H1 (cell line): Measurements from ENCODE around the gene KCNK4.
"Not testable (repeated sequence)": the region's sequence is repeated elsewhere in the genome, so short reads cannot be mapped to it uniquely, and the experiment has no call there.

ENCODE experiments used
- CTBP2 ChIP-seq: IDR thresholded peaks from 2 replicates; pipeline ENCODE4 v1.7.0; 2011; ENCODE audit warnings: borderline replicate concordance, mild to moderate bottlenecking, moderate library complexity, mixed read lengths, low read length; ENCODE audit not compliant: insufficient read depth, insufficient read length
- EP300 ChIP-seq, 2 experiments: IDR thresholded peaks; 1 replicate in 1 of 2; 2 replicates in 1 of 2; pipeline ENCODE4 v1.6.1; 2011 to 2012; ENCODE audit warnings: low read depth in 2 of 2, low read length in 2 of 2, mild to moderate bottlenecking in 2 of 2, borderline replicate concordance in 1 of 2, inconsistent platforms in 1 of 2, moderate library complexity in 1 of 2
- EZH2 ChIP-seq: fragments of 200-600 bp; sonication (generic); IDR thresholded peaks from 2 replicates; pipeline ENCODE4 v1.7.1; 2012; ENCODE audit warnings: low read depth, mild to moderate bottlenecking, moderate library complexity, low read length, inconsistent platforms; ENCODE audit not compliant: severe bottlenecking
- MAFK ChIP-seq: IDR thresholded peaks from 2 replicates; pipeline ENCODE4 v1.6.1; 2012; ENCODE audit warnings: low read depth, mild to moderate bottlenecking, improper control_type of control experiment, low read length
- POLR2A ChIP-seq, 2 experiments: IDR thresholded peaks; 1 replicate in 1 of 2; 2 replicates in 1 of 2; pipeline ENCODE4 v1.6.1; 2011; ENCODE audit warnings: low read depth in 2 of 2, low read length in 2 of 2, mild to moderate bottlenecking in 2 of 2; ENCODE audit errors: control extremely low read depth in 1 of 2
- TF ChIP-seq, protein P1 (sequence below), 3 experiments: IDR thresholded peaks; 1 replicate in 2 of 3; 2 replicates in 1 of 3; pipeline versions ENCODE4 v1.5.1 to v1.6.1; 2011; ENCODE audit warnings: low read length in 3 of 3, mild to moderate bottlenecking in 3 of 3, inconsistent platforms in 2 of 3, low read depth in 1 of 3, moderate library complexity in 1 of 3; ENCODE audit not compliant: insufficient read depth in 1 of 3; ENCODE audit errors: control extremely low read depth in 1 of 3

DNA sequence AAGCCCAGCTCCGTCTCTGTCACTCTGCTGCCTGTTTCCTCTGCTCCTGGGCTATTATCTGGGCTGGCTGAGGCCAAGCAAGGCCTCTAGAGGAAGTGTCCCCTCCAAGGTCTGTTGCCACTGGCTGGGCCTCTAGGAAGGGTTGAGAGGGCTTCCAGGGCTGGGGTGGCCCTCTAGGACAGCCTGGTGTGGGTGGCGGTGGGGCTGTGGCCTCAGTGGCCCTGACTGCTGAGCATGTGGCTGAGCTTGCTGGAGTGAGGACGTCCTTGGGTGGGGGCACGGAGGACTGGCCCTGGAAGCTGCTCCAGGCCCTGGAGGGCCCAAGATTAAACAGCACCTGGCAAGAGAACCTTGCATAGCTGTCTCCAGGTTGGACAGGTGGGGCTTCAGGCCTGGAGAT is 32.9 kb downstream of the KCNK4 start:
- TF ChIP-seq, protein P1, sequence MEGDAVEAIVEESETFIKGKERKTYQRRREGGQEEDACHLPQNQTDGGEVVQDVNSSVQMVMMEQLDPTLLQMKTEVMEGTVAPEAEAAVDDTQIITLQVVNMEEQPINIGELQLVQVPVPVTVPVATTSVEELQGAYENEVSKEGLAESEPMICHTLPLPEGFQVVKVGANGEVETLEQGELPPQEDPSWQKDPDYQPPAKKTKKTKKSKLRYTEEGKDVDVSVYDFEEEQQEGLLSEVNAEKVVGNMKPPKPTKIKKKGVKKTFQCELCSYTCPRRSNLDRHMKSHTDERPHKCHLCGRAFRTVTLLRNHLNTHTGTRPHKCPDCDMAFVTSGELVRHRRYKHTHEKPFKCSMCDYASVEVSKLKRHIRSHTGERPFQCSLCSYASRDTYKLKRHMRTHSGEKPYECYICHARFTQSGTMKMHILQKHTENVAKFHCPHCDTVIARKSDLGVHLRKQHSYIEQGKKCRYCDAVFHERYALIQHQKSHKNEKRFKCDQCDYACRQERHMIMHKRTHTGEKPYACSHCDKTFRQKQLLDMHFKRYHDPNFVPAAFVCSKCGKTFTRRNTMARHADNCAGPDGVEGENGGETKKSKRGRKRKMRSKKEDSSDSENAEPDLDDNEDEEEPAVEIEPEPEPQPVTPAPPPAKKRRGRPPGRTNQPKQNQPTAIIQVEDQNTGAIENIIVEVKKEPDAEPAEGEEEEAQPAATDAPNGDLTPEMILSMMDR (IDR thresholded peaks at IDR 0.05; ENCODE audit: control extremely low read depth in 1 of 3, insufficient read depth in 1 of 3, low read depth in 1 of 3, low read length in 3 of 3), result not testable (repeated sequence)
- not testable (repeated sequence) for TF ChIP-seq POLR2A (IDR thresholded peaks at IDR 0.05; ENCODE audit: control extremely low read depth in 1 of 2, low read depth in 2 of 2, low read length in 2 of 2); CTBP2; MAFK; EZH2; EP300 (IDR thresholded peaks at IDR 0.05; ENCODE audit: borderline replicate concordance in 1 of 2, low read depth in 2 of 2, low read length in 2 of 2)
